Neural crest cell (in vitro differentiated cells): Measurements from ENCODE around the gene SND1. TPM values are rescaled to one million over a fixed set of nuclear protein-coding genes. Genes with fewer than 3 reads are reported as not detected.

Experiments used
- DNase-seq: peaks from one replicate; pipeline ENCODE4 v3.0.0; 2021; ENCODE audit warnings: low read depth, mixed read lengths, low spot score
- H3K27ac Mint-ChIP-seq: one replicate; pipeline ENCODE4 v1.8.0; 2021; ENCODE audit warnings: mild to moderate bottlenecking, mixed read lengths; ENCODE audit not compliant: unreplicated experiment
- H3K27me3 Mint-ChIP-seq: 2 replicates; pipeline ENCODE4 v1.8.0; 2021; ENCODE audit warnings: low read depth, mild to moderate bottlenecking, mixed read lengths
- H3K36me3 Mint-ChIP-seq: 2 replicates; pipeline ENCODE4 v1.8.0; 2021; ENCODE audit warnings: low read depth, mild to moderate bottlenecking, mixed read lengths
- H3K4me1 Mint-ChIP-seq: 2 replicates; pipeline ENCODE4 v1.8.0; 2021; ENCODE audit warnings: mixed read lengths
- H3K4me3 Mint-ChIP-seq: one replicate; pipeline ENCODE4 v1.8.0; 2021; ENCODE audit warnings: mild to moderate bottlenecking, mixed read lengths
- H3K9me3 Mint-ChIP-seq: 2 replicates; pipeline ENCODE4 v1.8.0; 2021; ENCODE audit warnings: mixed read lengths
- total RNA-seq: library from RNA; stranded (reverse); gene quantifications from 2 replicates; pipeline ENCODE4 v1.2.1, GENCODE V29; 2021
- TF ChIP-seq, protein P1 (sequence below): fragments of 200-600 bp; sonication (generic); conservative IDR thresholded peaks from 2 replicates; pipeline ENCODE4 v1.5.0; 2021; ENCODE audit warnings: antibody characterized with exemption, mild to moderate bottlenecking

Gene SND1
- total RNA-seq, 1 donor from 2014 or later: 184 TPM

DNA sequence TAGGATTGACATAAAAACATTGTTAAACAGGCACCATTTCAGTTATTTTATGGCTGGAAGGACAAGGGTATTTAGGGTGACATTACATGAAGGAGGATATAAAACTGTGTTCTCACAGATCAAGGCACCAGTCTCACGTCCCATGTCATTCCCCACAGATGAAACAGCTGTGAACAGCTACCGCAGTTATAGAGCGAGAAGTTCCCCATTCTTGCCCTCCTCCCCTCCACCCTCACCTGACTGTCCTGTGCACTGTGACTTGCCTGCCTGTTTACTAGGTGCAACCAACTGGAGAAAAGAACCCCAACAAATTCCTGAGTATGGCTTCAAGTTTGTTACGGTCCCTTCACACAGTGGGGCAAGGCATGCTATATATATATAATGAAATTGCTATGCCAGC is 141.6 kb downstream of the SND1 start:
- H3K27me3 Mint-ChIP-seq: no peaks in the 10 kb centered on the region

DNA sequence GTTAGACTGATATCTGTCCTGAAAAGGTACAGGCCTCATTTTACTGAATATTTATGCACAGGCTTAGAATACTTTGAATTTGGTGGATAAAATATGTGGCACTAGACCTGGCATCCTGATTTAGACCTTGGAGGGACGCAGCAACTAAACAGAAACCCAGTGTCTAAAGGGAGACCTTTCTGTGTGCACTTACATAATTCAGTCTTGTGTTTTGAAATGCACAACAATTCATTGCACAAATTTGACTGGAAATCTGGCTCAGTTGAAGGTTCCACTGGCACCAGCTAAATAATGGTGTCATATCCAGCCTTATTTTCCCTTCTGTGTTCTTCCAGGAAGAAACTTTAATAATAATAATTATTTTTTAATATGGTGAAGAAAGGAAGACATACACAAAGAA is 142.1 kb downstream of the SND1 start:
- Mint-ChIP-seq H3K4me1 (no peaks in the 10 kb centered on the region), H3K27me3 (no peaks in the 10 kb centered on the region), H3K27ac (no peak overlapping the region), H3K36me3 (no peaks in the 10 kb centered on the region), H3K9me3 (no peaks in the 10 kb centered on the region), H3K4me3 (no peak overlapping the region)
- TF ChIP-seq, protein P1, sequence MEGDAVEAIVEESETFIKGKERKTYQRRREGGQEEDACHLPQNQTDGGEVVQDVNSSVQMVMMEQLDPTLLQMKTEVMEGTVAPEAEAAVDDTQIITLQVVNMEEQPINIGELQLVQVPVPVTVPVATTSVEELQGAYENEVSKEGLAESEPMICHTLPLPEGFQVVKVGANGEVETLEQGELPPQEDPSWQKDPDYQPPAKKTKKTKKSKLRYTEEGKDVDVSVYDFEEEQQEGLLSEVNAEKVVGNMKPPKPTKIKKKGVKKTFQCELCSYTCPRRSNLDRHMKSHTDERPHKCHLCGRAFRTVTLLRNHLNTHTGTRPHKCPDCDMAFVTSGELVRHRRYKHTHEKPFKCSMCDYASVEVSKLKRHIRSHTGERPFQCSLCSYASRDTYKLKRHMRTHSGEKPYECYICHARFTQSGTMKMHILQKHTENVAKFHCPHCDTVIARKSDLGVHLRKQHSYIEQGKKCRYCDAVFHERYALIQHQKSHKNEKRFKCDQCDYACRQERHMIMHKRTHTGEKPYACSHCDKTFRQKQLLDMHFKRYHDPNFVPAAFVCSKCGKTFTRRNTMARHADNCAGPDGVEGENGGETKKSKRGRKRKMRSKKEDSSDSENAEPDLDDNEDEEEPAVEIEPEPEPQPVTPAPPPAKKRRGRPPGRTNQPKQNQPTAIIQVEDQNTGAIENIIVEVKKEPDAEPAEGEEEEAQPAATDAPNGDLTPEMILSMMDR: no peak
- no peak for DNase-seq

More for the DNA sequence above, 141.6 kb downstream of the SND1 start:
- Mint-ChIP-seq H3K9me3 (no peaks in the 10 kb centered on the region), H3K27ac (no peak overlapping the region), H3K4me1 (peaks cover 3% of the 10 kb centered on the region), H3K36me3 (no peaks in the 10 kb centered on the region), H3K4me3 (no peak overlapping the region)
- DNase-seq: no peak
- TF ChIP-seq, protein P1: no peak

DNA sequence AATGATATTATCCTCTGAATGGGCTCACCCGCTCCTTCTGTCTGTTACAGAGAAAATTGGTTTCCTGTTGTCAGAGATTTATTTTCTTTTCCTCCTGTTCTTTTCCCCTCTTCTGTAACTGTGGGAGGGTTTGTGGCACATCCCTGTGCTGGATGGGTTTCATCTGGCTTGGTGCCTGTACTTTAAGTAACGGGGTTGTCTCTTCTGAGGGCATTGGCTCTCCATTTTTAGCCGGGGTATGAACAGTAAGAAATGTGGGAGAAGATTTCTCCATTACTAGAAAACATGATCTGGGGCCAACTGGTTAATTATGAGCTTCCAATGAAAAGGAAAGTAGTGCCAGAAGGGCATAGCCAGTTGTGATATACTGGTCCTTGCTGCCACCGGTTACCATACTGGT is 142.6 kb downstream of the SND1 start:
- no peak overlapping the region for H3K27ac Mint-ChIP-seq
- H3K4me3 Mint-ChIP-seq: no peak overlapping the region
- TF ChIP-seq, protein P1: no peak
- H3K4me1 Mint-ChIP-seq: no peaks in the 10 kb centered on the region
- H3K27me3 Mint-ChIP-seq: no peaks in the 10 kb centered on the region
- H3K9me3 Mint-ChIP-seq: no peaks in the 10 kb centered on the region
- no peak for DNase-seq
- no peaks in the 10 kb centered on the region for H3K36me3 Mint-ChIP-seq

DNA sequence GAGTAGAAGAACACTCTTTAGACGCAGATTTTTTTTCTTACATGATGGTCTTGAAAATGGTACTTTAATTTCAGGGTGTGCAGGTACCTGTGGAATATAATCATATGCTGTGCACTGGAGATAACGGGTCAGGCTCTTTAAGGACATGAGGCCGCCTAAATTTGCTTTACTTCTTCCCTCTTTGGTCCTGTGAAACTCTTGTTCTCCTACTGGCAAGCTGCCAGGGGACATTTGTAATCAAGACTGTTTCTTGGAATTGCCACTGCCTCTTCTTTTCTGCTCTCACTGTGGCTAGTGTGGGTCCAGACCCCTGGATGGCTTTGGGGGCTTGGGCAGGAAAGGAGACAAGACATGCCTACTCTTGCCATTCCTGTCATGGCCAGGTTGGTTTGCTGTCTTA is 146.0 kb downstream of the SND1 start:
- H3K4me3 Mint-ChIP-seq: no peak overlapping the region
- H3K27ac Mint-ChIP-seq: peak overlapping the region; percentile 4
- H3K9me3 Mint-ChIP-seq: no peaks in the 10 kb centered on the region
- H3K36me3 Mint-ChIP-seq: no peaks in the 10 kb centered on the region
- H3K27me3 Mint-ChIP-seq: no peaks in the 10 kb centered on the region
- DNase-seq: no peak
- TF ChIP-seq, protein P1: no peak
- no peaks in the 10 kb centered on the region for H3K4me1 Mint-ChIP-seq

DNA sequence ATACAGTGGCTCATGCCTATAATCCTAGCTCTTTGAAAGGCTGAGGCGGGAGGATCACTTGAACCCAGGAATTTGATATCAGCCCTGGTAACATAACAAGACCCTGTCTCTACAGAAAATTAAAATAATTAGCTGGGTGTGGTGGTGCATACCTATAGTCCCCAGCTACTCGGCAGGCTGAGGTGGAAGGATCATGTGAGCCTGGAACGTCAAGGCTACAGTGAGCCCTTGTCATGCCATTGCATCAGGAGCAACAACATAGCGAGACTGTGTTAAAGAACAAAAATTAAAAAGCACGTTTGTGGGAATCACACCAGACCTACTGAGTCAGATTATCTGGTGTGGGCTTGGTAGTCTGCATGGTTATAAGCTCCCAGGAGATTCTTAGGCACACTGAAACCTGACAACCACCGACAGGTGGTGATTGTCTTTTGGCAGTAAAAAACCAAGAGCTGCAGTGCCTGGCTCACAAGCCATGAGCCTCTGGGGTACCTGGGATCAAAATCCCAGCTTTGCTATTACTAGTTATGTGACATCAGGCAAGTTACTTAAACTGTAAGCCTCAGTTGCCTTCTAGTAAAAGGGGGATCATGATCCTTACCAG is 146.9 kb downstream of the SND1 start:
- TF ChIP-seq, protein P1: no peak
- no peak for DNase-seq
- no peak overlapping the region for H3K4me3 Mint-ChIP-seq
- no peaks in the 10 kb centered on the region for H3K36me3 Mint-ChIP-seq
- no peak overlapping the region for H3K27ac Mint-ChIP-seq
- no peaks in the 10 kb centered on the region for H3K9me3 Mint-ChIP-seq
- H3K4me1 Mint-ChIP-seq: no peaks in the 10 kb centered on the region
- H3K27me3 Mint-ChIP-seq: no peaks in the 10 kb centered on the region
